Measurements from ENCODE around the gene ATP6AP1.

ATP6AP1 gene

GRCh38 chrX:154470434-154470833 is 42.0 kb downstream of the ATP6AP1 start:
- Histone ChIP-seq H2AFZ (ENCODE audit: low read depth, low read length) (no peak overlapping the region), H3K27ac (ENCODE audit: low read length) (no peak overlapping the region), H3K4me2 (ENCODE audit: low read length) (no peak overlapping the region), H3K36me3 (replicated peaks; ENCODE audit: low read depth, low read length) (no peaks in the 10 kb centered on the region), H3K9me3 (ENCODE audit: insufficient read depth, low read length) (no peaks in the 10 kb centered on the region), H3K9ac (ENCODE audit: low read length) (no peak overlapping the region), H3K79me2 (ENCODE audit: low read length) (no peaks in the 10 kb centered on the region), H4K20me1 (ENCODE audit: insufficient read depth, low read length) (no peaks in the 10 kb centered on the region), H3K27me3 (ENCODE audit: low read depth, low read length) (no peaks in the 10 kb centered on the region), H3K4me3 (ENCODE audit: low read length) (no peak overlapping the region), H3K4me1 (ENCODE audit: low read length) (peaks cover under 1% of the 10 kb centered on the region; the same call in 1 of the 2 replicates)
- TF ChIP-seq EZH2phosphoT487 (IDR thresholded peaks at IDR 0.05; ENCODE audit: low read depth) (no peak), CTCF (IDR thresholded peaks at IDR 0.05; ENCODE audit: low read depth, low read length) (no peak)

- H3K4me3 ChIP-seq (ENCODE audit: low read length), result no peak overlapping the region
- no peak overlapping the region for H3K4me2 ChIP-seq (ENCODE audit: low read length)
- no peaks in the 10 kb centered on the region for H3K27me3 ChIP-seq (ENCODE audit: low read depth, low read length)
- no peak overlapping the region for H3K9ac ChIP-seq (ENCODE audit: low read length)
- no peak overlapping the region for H2AFZ ChIP-seq (ENCODE audit: low read depth, low read length)
- no peak overlapping the region for H3K27ac ChIP-seq (ENCODE audit: low read length)
- no peaks in the 10 kb centered on the region for H3K79me2 ChIP-seq (ENCODE audit: low read length)
- H4K20me1 ChIP-seq (ENCODE audit: insufficient read depth, low read length), result no peaks in the 10 kb centered on the region
- no peaks in the 10 kb centered on the region for H3K36me3 ChIP-seq (replicated peaks; ENCODE audit: low read depth, low read length)
- H3K4me1 ChIP-seq (ENCODE audit: low read length), result peaks cover 3% of the 10 kb centered on the region; the same call in 1 of the 2 replicates
- no peaks in the 10 kb centered on the region for H3K9me3 ChIP-seq (ENCODE audit: insufficient read depth, low read length)
- TF ChIP-seq EZH2phosphoT487 (IDR thresholded peaks at IDR 0.05; ENCODE audit: low read depth), result no peak
Observed at GRCh38 chrX:154470914-154471568, 42.6 kb downstream of the ATP6AP1 start.

- no peak for TF ChIP-seq CTCF (IDR thresholded peaks at IDR 0.05; ENCODE audit: low read depth, low read length)
- H3K4me1 ChIP-seq (ENCODE audit: low read length), result peaks cover 3% of the 10 kb centered on the region; the same call in 1 of the 2 replicates
- H3K9ac ChIP-seq (ENCODE audit: low read length), result no peak overlapping the region
- H3K27me3 ChIP-seq (ENCODE audit: low read depth, low read length), result no peaks in the 10 kb centered on the region
- no peaks in the 10 kb centered on the region for H4K20me1 ChIP-seq (ENCODE audit: insufficient read depth, low read length)
- no peak overlapping the region for H3K4me2 ChIP-seq (ENCODE audit: low read length)
- H2AFZ ChIP-seq (ENCODE audit: low read depth, low read length), result no peak overlapping the region
- no peak overlapping the region for H3K27ac ChIP-seq (ENCODE audit: low read length)
- H3K36me3 ChIP-seq (replicated peaks; ENCODE audit: low read depth, low read length), result no peaks in the 10 kb centered on the region
- H3K4me3 ChIP-seq (ENCODE audit: low read length), result no peak overlapping the region
- no peaks in the 10 kb centered on the region for H3K79me2 ChIP-seq (ENCODE audit: low read length)
- no peaks in the 10 kb centered on the region for H3K9me3 ChIP-seq (ENCODE audit: insufficient read depth, low read length)
Observed at GRCh38 chrX:154471839-154472684, 43.6 kb downstream of the ATP6AP1 start.

- Histone ChIP-seq H4K20me1 (ENCODE audit: insufficient read depth, low read length) (no peaks in the 10 kb centered on the region), H3K9ac (ENCODE audit: low read length) (no peak overlapping the region), H3K9me3 (ENCODE audit: insufficient read depth, low read length) (no peaks in the 10 kb centered on the region), H3K27me3 (ENCODE audit: low read depth, low read length) (no peaks in the 10 kb centered on the region), H3K4me1 (ENCODE audit: low read length) (peaks cover 3% of the 10 kb centered on the region; the same call in 1 of the 2 replicates), H3K27ac (ENCODE audit: low read length) (no peak overlapping the region), H3K4me2 (ENCODE audit: low read length) (no peak overlapping the region), H3K4me3 (ENCODE audit: low read length) (no peak overlapping the region), H2AFZ (ENCODE audit: low read depth, low read length) (no peak overlapping the region), H3K36me3 (replicated peaks; ENCODE audit: low read depth, low read length) (peaks cover 3% of the 10 kb centered on the region), H3K79me2 (ENCODE audit: low read length) (no peaks in the 10 kb centered on the region)
- no peak for TF ChIP-seq EZH2phosphoT487 (IDR thresholded peaks at IDR 0.05; ENCODE audit: low read depth)
Observed at GRCh38 chrX:154472685-154473632, 44.5 kb downstream of the ATP6AP1 start.
